Middle frontal gyrus (tissue), 1 donor: ENCODE measurements around the gene YIPF2.

Experiments
- DNase-seq: peaks from one replicate; pipeline ENCODE4 v3.0.0-alpha.2; 2015; ENCODE audit warnings: low spot score; ENCODE audit errors: extremely low spot score

The YIPF2 gene

DNA sequence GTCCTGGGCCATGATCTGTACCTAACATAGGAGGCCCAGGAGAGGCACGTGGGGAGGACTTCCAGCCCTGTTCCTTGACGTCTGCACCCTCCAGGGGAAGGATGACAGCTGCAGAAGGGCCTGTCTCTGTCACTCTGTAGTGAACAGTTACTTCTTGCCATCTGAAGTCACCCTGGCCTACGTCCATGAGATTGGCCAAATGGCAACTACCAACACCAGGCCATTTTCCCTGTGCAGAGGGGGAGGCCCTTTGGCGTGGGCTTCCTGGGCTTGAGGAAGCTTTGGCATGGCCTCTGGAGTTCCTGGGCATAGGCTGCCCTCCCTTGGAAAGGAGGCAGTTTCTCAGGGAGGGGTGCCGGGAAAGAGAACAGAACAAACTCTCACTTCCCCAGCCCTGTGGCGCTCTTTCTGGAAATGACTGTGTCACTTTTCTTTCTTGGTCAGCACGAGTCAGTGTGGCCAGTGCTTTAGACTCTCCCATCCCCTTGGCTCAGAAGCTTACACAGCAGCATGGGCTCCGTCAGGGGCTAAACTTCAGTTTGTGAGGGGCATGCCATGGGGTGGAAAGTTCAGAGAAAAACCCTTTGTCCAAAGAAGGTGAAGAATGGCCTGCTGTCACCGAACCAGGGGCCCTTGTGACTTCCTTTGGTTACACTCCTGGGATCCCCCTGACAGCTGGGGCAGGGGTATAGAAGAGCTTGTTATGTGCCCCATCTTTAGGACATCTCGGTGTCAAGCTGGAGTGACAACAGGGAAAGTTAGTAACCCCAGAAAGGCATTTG is 51.8 kb downstream of the YIPF2 start:
- DNase-seq = no peak

GRCh38 chr19:10874024-10874423 is 54.4 kb downstream of the YIPF2 start:
- DNase-seq = no peak

DNA sequence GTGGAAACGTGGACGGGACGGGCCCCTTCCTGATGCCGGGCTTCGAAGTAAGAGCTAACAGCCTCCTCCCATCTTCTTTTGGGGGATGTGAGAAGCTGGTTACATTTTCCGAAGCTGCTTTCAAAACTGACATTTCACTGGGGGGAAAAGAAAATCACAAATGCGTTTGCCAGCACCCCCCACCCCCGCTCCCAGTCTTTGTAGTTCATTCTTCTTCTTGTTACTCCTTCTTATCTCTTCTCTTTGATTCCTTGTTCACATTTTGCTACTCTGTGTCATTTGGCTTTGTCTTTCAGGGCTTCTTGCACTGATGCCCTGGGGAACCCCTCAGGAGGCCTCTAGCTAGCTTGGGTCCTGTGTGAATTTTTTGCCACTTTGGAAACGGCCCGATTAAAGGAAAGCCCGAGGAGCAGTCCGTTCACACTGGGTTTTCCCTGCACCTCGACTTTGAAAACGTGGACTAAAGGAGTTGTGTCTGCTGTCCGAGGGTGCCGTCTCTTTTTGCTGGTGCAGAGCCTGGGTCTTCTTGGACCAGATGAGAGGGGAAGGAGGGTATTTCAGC is 55.8 kb downstream of the YIPF2 start:
- DNase-seq = no peak
